HG03175 (cell line): ENCODE results near the gene HNF4A.
"Not testable (repeated sequence)": the region's sequence is repeated elsewhere in the genome, so short reads cannot be mapped to it uniquely, and the experiment has no call there.

ENCODE experiments used
- ATAC-seq: cut with Tn5 transposase; IDR thresholded peaks from one replicate; pipeline ENCODE4 v1.9.1; 2021; ENCODE audit warnings: mild to moderate bottlenecking, moderate library complexity; ENCODE audit not compliant: unreplicated experiment

HNF4A gene

GRCh38 chr20:44355498-44356352, at the start of gene HNF4A:
HNF4A (plus strand) TSS chr20:44355699; CDS start chr20:44355805, 106 bp downstream.
- ATAC-seq = no peak

DNA sequence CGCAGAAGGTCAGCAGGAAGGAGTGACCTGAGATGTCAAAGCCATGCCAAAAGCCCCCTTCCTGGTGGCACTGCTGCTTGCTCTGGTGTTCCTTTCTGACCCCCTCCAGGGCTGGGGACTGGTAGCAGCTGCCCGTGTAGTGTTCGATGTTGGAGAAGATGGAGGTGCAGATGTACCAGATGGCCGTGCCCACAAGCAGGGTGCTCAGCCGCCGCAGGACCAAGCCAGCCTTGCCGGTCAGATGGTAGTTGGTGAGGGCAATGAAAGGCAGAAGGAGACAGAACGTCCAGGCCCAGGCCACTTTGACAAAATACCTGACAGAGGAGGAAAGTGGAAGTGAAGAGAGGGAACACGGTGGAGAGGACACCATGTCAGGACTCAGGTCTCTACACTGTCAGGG, 48.6 kb upstream of the HNF4A start:
- ATAC-seq = no peak

DNA sequence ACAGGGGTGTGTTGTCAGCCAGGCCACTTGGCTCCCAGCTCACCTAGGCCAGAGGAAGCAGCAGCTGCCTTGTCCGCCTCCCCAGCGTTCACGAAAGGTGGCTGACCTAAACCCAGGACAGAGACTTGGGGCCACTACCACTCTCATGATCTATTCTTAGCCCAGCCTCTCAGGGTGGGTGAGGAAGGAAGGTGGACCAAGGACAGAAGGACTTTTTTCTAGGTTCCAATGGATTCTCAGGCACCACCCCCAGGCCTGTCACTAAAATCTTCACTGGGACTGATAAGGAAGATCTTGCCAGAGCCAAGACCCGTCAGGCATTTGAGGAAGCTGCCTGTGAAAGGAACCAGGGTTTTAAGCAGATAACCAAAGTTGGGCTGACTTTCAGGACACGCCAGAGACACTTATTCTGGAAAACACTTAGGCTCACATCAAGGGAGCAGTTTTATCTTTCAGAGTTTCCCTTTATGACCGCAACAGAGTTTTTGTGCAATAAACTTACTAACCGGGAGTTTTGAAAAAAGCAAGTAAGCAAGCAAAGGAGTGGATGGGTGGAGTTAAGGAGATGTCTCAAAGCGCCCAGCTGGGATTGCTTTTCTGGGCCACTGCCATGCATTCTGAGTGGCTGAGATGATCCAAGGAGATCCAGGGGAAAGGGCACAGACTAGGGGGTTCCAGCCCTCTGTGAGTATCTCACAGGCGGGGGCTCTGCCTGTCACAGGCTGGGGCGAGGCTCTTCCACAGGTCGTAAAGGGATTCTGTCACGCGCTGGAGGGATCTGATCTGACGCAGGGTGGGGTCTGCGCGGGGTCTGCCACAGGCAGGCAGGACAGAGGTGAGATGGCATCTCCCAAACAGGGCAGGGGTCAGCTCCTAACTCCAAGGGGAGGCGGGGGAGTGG, 45.5 kb upstream of the HNF4A start:
- no peak for ATAC-seq

DNA sequence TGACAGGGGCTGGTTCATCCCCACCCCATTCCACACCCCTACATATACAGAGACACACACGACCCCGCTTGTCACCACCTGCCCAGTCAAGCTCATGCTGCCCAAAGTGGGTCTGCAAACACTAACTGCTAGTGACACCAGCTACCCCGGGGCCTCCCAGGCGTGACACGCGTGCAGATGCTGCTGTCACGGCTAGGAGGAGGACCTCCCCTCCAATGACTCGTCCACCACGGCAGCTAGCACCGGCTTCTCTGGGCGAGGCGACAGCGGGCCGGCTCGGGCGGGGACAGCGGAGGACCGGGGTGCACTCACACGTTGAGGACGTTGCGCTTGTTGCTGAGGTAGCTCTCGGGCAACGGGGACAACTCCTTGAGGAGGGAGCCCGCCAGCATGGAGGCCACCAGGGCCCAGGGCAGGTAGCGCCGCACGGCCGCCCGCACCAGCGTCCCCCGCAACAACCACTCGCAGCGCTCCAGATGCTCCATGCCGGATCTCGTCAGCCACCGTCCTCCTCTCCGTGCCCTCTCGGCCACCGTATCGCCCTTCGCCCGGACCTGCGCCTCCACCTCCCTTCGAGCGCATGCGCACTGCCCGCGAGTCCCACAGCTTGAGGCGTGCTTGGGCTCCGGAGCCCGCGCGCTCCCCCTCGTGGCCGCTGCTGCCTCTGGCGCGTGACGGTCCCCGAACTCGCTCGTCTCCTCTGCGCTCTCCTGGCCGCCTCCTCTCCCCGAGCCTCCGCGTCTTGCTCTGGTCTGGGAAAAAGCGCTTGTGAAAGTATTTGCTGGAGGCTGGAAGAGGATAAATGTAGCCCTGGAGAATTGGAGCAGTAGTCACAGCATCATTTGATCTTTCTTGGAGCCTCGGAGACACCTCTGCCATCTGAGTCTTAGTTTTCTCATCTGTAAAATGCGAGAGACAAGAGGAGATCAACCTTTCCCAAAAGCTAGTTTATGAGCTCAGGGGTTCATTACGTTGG, 44.5 kb upstream of the HNF4A start, which contains the start of gene FITM2:
Gene FITM2 (minus strand): TSS at position 539 of the 976 bp plus-strand sequence. CDS start 54 bp downstream, at position 485.
- peak; percentile 90 for ATAC-seq

- ATAC-seq = no peak
Measured at GRCh38 chr20:44314870-44315269, 40.6 kb upstream of the HNF4A start.

- ATAC-seq = no peak
Measured at GRCh38 chr20:44319839-44320422, 35.6 kb upstream of the HNF4A start.

GRCh38 chr20:44324343-44324742, 31.2 kb upstream of the HNF4A start:
- no peak for ATAC-seq

DNA sequence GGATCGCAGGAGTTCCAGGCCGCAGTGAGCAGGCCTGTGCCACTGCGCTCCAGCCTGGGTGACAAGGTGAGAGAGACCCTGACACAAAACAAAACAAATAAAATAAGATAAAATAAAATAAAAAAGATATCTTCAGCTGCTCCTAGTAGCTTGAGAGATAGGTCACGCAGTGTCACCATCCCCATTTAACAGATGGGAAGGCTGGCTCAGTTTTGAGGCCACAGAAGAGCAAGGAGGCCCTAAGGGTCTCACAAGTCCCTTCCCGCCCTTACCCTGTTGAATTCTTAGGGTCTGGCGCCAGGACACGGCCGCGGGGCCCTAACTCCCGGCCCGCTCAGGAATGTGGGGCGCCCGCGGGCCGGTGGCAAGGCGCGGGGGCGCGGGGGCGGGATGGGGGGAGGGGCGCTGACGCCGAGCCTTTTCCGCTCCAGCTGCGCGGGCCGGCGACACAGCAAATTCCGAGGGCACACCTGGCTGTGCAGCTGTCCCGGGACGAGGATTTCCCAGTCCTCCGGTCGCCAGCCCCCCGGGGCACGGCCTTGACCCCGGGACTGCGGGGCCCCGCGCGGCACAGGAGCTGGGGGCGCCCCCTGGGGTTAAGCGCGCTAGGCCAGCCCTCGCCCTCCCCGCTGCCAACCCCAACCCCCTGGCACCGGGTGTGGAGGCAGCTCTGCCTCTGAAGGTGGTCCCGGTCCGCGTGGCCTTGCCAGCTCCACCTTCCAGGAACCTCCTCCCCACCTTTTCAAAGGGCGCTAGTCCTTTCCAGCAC, 28.9 kb upstream of the HNF4A start:
- ATAC-seq = no peak

GRCh38 chr20:44327748-44328147, 27.8 kb upstream of the HNF4A start:
- not testable (repeated sequence) for ATAC-seq

- no peak for ATAC-seq
Measured at GRCh38 chr20:44328428-44328827, 27.1 kb upstream of the HNF4A start.

DNA sequence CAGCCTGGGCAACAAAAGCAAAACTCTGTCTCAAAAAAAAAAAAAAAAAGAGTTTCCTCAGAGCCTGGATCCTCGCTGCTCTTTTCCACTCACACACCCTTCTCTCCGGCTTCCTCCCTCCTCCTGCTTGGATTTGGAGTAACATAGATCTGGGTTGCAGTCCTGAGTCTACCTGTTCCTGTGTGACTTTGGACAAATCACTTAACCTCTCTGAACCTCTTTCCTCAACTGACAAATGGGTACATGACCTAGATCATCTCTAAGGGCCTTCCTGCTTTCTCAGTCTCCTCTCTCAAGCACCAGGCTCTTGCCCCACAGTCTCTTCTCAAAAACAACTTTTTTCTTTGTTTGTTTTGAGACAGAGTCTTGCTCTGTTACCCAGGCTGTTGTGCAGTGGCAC, 24.3 kb upstream of the HNF4A start:
- no peak for ATAC-seq

- ATAC-seq = no peak
Measured at GRCh38 chr20:44334306-44334705, 21.2 kb upstream of the HNF4A start.

GRCh38 chr20:44334709-44335108, 20.8 kb upstream of the HNF4A start:
- ATAC-seq = no peak

DNA sequence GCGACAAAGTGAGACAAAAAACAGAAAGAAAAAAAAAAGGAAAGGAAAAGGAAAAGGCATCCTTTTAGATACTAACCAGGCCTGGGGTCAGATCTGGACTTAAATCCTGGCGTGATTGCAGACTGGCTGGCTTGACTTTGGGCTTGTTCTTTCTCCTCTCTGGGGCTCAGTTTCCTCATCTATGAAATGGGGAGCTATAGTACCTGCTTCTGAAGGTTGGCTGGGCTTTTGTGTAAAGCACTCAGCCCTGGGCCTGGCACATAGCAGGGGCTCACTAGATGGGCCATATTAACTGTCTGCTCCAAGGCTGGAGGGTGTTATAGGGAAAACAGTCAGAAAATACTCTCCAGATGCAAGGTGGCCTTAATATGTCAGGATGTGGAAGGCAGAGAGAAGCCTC, 19.8 kb upstream of the HNF4A start:
- ATAC-seq = no peak

- ATAC-seq = no peak
Measured at GRCh38 chr20:44336086-44336485, 19.4 kb upstream of the HNF4A start.

GRCh38 chr20:44336725-44337380, 18.6 kb upstream of the HNF4A start, which contains the start of gene R3HDML:
R3HDML (plus strand) TSS chr20:44337043; CDS start chr20:44337158, 115 bp downstream.
- no peak for ATAC-seq

GRCh38 chr20:44342248-44342647, 13.3 kb upstream of the HNF4A start:
- no peak for ATAC-seq

DNA sequence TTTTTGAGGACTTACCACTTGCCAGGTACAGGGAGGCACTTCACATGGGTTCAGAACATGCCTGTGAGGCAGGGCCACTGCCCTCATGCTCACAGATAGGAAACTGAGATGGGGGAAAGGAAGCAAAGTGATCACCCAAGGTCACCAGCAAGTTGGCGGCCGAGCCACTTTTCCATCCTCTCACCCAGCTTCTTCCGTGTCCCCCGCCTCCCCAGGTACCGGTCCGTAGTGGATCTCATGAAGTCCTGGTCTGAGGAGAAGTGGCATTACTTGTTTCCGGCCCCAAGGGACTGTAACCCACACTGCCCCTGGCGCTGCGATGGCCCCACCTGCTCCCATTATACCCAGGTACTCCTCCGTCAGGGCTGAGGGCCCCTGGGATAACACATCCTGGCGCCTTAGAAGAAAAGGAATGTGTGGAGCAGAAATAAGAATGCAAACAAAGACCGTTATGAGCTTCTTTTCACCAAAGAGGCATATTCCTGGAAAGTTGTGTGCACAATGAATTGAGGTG, 12.3 kb upstream of the HNF4A start:
- no peak for ATAC-seq
